ENCODE data around the gene PLXDC1. TPM values are rescaled to one million over a fixed set of nuclear protein-coding genes. Genes with fewer than 3 reads are reported as not detected.

PLXDC1 gene
- total RNA-seq, 1 donor = 2.9 TPM

DNA sequence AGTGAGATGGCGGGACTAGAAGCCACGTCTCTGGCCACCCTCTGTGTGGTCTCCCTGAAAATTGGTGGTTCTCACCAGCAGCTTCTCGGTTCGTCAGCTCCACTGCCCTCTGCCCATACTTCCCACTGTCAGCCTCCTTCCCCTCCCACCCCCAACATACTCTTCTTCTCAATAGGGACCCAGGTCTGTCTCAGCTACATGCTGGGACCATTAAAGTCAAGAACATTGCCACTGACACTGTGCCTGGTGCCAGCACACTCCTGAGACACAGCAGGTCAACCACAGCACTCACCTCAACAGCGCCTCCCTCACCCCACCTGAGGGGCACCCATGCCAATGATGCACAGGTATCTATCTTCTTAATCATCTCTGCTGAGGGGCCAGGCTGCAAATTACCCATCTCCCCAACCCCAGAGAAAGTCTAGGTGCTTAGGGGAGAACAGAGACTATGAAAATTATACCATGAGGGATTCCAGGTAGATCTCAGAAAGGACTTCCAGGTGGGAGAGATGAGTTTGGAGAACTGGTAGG is 1.3 kb downstream of the PLXDC1 start:
- H3K4me2 ChIP-seq (ENCODE audit: insufficient read depth, low read length) = no peak overlapping the region
- no peak overlapping the region for H3K27ac ChIP-seq (ENCODE audit: low read depth, low read length)
- no peak overlapping the region for H2AFZ ChIP-seq (ENCODE audit: low read length)
- TF ChIP-seq, protein P1, sequence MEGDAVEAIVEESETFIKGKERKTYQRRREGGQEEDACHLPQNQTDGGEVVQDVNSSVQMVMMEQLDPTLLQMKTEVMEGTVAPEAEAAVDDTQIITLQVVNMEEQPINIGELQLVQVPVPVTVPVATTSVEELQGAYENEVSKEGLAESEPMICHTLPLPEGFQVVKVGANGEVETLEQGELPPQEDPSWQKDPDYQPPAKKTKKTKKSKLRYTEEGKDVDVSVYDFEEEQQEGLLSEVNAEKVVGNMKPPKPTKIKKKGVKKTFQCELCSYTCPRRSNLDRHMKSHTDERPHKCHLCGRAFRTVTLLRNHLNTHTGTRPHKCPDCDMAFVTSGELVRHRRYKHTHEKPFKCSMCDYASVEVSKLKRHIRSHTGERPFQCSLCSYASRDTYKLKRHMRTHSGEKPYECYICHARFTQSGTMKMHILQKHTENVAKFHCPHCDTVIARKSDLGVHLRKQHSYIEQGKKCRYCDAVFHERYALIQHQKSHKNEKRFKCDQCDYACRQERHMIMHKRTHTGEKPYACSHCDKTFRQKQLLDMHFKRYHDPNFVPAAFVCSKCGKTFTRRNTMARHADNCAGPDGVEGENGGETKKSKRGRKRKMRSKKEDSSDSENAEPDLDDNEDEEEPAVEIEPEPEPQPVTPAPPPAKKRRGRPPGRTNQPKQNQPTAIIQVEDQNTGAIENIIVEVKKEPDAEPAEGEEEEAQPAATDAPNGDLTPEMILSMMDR (IDR thresholded peaks at IDR 0.05; ENCODE audit: extremely low read depth, low read depth, low read length) = no peak
- no peaks in the 10 kb centered on the region for H3K79me2 ChIP-seq (ENCODE audit: insufficient read depth, low read length)
- H4K20me1 ChIP-seq (ENCODE audit: insufficient read depth, low read length) = no peaks in the 10 kb centered on the region
- no peaks in the 10 kb centered on the region for H3K9me3 ChIP-seq (ENCODE audit: low read depth, low read length)
- no peak for DNase-seq (ENCODE audit: insufficient read length, low spot score, missing footprints)
- peaks cover 13% of the 10 kb centered on the region for H3K4me1 ChIP-seq (ENCODE audit: insufficient read depth, low read length)
- peaks cover 34% of the 10 kb centered on the region for H3K27me3 ChIP-seq (ENCODE audit: insufficient read depth, low read length)
- no peak overlapping the region for H3K4me3 ChIP-seq (ENCODE audit: insufficient read depth, low read length)
- no peaks in the 10 kb centered on the region for H3K36me3 ChIP-seq (ENCODE audit: insufficient read depth, low read length)

DNA sequence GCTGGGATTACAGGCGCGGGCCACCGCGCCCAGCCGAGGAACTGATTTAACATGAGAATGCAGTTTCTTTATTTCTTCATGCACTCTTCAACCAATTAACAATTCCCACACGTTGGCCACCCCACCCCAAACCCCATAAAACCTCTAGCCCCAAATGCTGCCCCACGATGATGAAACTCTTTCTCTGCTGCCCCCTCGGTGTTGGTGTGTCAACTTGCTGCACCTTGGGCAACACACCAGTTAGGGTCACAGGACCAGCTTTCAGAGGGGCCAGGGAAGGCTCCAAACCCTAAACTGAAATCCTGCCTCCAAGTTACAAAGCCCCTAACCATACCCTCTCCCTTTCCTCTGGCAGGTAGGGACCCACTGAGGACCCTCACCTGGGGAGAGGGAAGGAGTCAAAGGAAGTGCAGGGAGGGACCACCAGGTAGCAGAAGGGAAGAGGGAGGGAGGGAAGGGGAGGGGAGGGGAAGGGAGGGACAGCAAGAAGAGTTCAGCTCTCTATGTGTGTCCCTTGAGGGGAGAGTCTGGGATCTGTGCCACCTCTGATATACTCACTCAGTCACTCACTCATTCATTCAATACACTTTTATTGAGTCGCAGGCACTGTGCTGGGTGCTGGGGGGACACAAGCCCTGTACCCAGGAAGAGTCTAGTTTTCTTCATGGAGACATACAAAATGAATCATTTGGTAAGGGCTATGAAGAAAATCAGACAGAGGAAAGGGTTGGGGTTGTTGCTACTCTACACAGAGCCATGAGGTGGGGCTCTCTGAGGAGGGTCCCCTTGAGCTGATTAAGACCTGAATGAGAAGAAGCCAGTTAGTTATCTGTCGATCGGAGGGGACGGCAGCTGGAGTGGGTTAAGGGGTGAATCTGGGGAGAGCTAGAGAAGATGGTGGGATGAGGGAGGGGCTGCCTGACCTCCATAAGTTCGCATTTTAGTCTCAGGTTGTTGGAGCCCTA is 3.9 kb downstream of the PLXDC1 start:
- DNase-seq (ENCODE audit: insufficient read length, low spot score, missing footprints) = peak; percentile 64
- peaks cover 5% of the 10 kb centered on the region for H3K4me1 ChIP-seq (ENCODE audit: insufficient read depth, low read length)
- no peaks in the 10 kb centered on the region for H4K20me1 ChIP-seq (ENCODE audit: insufficient read depth, low read length)
- H3K27me3 ChIP-seq (ENCODE audit: insufficient read depth, low read length) = peaks cover 34% of the 10 kb centered on the region
- no peak overlapping the region for H3K27ac ChIP-seq (ENCODE audit: low read depth, low read length)
- H2AFZ ChIP-seq (ENCODE audit: low read length) = no peak overlapping the region
- H3K36me3 ChIP-seq (ENCODE audit: insufficient read depth, low read length) = no peaks in the 10 kb centered on the region
- no peaks in the 10 kb centered on the region for H3K9me3 ChIP-seq (ENCODE audit: low read depth, low read length)
- no peak overlapping the region for H3K4me2 ChIP-seq (ENCODE audit: insufficient read depth, low read length)
- H3K4me3 ChIP-seq (ENCODE audit: insufficient read depth, low read length) = no peak overlapping the region
- TF ChIP-seq, protein P1 (IDR thresholded peaks at IDR 0.05; ENCODE audit: extremely low read depth, low read depth, low read length) = no peak
- no peaks in the 10 kb centered on the region for H3K79me2 ChIP-seq (ENCODE audit: insufficient read depth, low read length)

DNA sequence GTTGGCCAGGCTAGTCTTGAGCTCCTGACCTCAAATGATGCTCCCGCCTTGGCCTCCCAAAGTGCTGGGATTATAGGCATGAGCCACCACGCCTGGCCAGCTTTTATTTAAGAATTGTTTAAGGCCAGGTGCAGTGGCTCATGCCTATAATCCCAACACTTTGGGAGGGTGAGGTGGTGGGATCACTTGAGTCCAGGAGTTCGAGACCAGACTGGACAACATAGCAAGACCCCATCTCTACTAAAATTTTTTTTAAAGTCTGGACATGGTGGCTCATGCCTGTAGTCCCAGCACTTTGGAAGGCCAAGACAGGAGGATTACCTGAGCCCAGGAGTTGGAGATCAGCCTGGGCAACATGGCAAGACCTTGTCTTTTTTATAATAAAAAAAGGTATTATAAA is 5.2 kb downstream of the PLXDC1 start:
- Histone ChIP-seq H3K4me3 (ENCODE audit: insufficient read depth, low read length) (no peak overlapping the region), H3K9me3 (ENCODE audit: low read depth, low read length) (no peaks in the 10 kb centered on the region), H3K27ac (ENCODE audit: low read depth, low read length) (no peak overlapping the region), H3K79me2 (ENCODE audit: insufficient read depth, low read length) (no peaks in the 10 kb centered on the region), H3K4me2 (ENCODE audit: insufficient read depth, low read length) (no peak overlapping the region), H3K27me3 (ENCODE audit: insufficient read depth, low read length) (peaks cover 24% of the 10 kb centered on the region), H2AFZ (ENCODE audit: low read length) (no peak overlapping the region), H3K4me1 (ENCODE audit: insufficient read depth, low read length) (no peaks in the 10 kb centered on the region), H4K20me1 (ENCODE audit: insufficient read depth, low read length) (no peaks in the 10 kb centered on the region), H3K36me3 (ENCODE audit: insufficient read depth, low read length) (no peaks in the 10 kb centered on the region)
- no peak for DNase-seq (ENCODE audit: insufficient read length, low spot score, missing footprints)
- TF ChIP-seq, protein P1 (IDR thresholded peaks at IDR 0.05; ENCODE audit: extremely low read depth, low read depth, low read length) = no peak

DNA sequence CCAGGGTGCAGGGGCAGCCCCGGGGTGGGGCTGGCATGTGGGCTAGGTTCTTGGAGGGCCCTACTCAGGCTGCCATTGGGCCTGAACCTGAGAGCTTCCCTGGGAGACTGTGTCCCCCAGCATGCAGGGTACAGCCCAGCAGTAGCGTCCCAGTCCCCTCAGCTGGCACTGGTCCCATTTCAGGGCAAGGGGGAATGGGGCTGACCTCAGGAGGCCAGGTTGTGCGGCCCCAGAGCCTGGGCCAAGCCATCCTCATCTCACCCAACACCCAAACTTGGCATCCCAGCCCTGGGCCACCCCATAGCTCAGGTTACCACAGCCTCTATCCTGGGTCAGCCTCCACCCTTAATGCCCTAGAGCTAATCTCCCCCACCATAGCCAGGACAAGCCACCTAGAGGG is 6.3 kb downstream of the PLXDC1 start:
- Histone ChIP-seq H3K27ac (ENCODE audit: low read depth, low read length) (no peak overlapping the region), H3K4me2 (ENCODE audit: insufficient read depth, low read length) (no peak overlapping the region), H4K20me1 (ENCODE audit: insufficient read depth, low read length) (no peaks in the 10 kb centered on the region), H3K4me3 (ENCODE audit: insufficient read depth, low read length) (no peak overlapping the region), H3K9me3 (ENCODE audit: low read depth, low read length) (no peaks in the 10 kb centered on the region), H2AFZ (ENCODE audit: low read length) (no peak overlapping the region), H3K4me1 (ENCODE audit: insufficient read depth, low read length) (no peaks in the 10 kb centered on the region), H3K79me2 (ENCODE audit: insufficient read depth, low read length) (no peaks in the 10 kb centered on the region), H3K27me3 (ENCODE audit: insufficient read depth, low read length) (peaks cover 13% of the 10 kb centered on the region), H3K36me3 (ENCODE audit: insufficient read depth, low read length) (no peaks in the 10 kb centered on the region)
- TF ChIP-seq, protein P1 (IDR thresholded peaks at IDR 0.05; ENCODE audit: extremely low read depth, low read depth, low read length) = no peak
- DNase-seq (ENCODE audit: insufficient read length, low spot score, missing footprints) = peak; percentile 38

Measured in osteoblast (primary cell).